Measurements from ENCODE around the gene DUS4L.

The DUS4L gene

GRCh38 chr7:107584716-107585115, 20.9 kb downstream of the DUS4L start:
- POLR2A ChIA-PET: interaction anchor here (0.5 to 1.8 kb wide), 2 partner anchors 21 to 417 kb away, joined by 3 to 4 read pairs; partner anchors contain the start of genes COG5 and DUS4L
- no peak for TF ChIP-seq L3MBTL2 (conservative IDR thresholded peaks at IDR 0.05)
- no peak for TF ChIP-seq CTBP1 (IDR thresholded peaks at IDR 0.05; ENCODE audit: borderline replicate concordance)
- TF ChIP-seq BHLHE40 (IDR thresholded peaks at IDR 0.05; ENCODE audit: borderline replicate concordance): no peak
- TF ChIP-seq SP1 (IDR thresholded peaks at IDR 0.05): no peak
- no peak for TF ChIP-seq FOXM1 (IDR thresholded peaks at IDR 0.05; ENCODE audit: borderline replicate concordance)
- no peak for TF ChIP-seq HDGF (IDR thresholded peaks at IDR 0.05; ENCODE audit: borderline replicate concordance)
- TF ChIP-seq ELF4 (IDR thresholded peaks at IDR 0.05): no peak
- TF ChIP-seq FOXA1 (IDR thresholded peaks at IDR 0.05): no peak
- no peak for TF ChIP-seq LEF1 (IDR thresholded peaks at IDR 0.05; ENCODE audit: borderline replicate concordance)
- TF ChIP-seq ZNF384 (IDR thresholded peaks at IDR 0.05): no peak
- no peak for TF ChIP-seq TARDBP (IDR thresholded peaks at IDR 0.05)
- no peak for TF ChIP-seq SUZ12 (IDR thresholded peaks at IDR 0.05)
- TF ChIP-seq ARNT (IDR thresholded peaks at IDR 0.05): no peak
- no peak for TF ChIP-seq FOXK2 (IDR thresholded peaks at IDR 0.05)
- CTCF ChIA-PET: no interaction called here
- DNase-seq (ENCODE audit: extremely low spot score): no peak

- POLR2A ChIA-PET: no interaction called here
- TF ChIP-seq ARNT (IDR thresholded peaks at IDR 0.05) (no peak), L3MBTL2 (conservative IDR thresholded peaks at IDR 0.05) (no peak), FOXK2 (IDR thresholded peaks at IDR 0.05) (no peak), TARDBP (IDR thresholded peaks at IDR 0.05) (no peak), NFRKB (IDR thresholded peaks at IDR 0.05) (no peak), BHLHE40 (IDR thresholded peaks at IDR 0.05; ENCODE audit: borderline replicate concordance) (no peak)
- DNase-seq (ENCODE audit: extremely low spot score): no peak
- CTCF ChIA-PET: no interaction called here
Observed at GRCh38 chr7:107588529-107589130, 24.9 kb downstream of the DUS4L start.

DNA sequence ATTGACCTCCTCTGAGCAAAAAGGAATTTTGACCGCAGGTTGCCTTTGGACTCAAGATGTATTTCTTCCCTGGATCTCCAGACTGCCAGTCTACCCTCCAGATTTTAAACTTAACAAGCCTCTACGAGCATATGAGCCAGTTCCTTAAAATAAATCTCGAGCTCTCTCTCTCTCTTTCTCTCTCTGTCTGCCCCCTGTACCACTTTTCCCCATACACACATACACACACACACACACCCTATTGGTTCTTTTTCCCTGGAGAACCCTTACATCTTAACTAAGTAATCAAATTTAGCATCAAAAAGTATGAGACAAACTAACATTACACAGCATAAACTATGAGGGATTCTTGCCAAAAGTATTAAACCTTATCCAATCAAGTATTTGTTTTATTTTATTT, 27.6 kb downstream of the DUS4L start:
- POLR2A ChIA-PET: no interaction called here
- TF ChIP-seq ARNT (IDR thresholded peaks at IDR 0.05): no peak
- TF ChIP-seq HDGF (IDR thresholded peaks at IDR 0.05; ENCODE audit: borderline replicate concordance): no peak
- TF ChIP-seq FOXM1 (IDR thresholded peaks at IDR 0.05; ENCODE audit: borderline replicate concordance): no peak
- TF ChIP-seq CTBP1 (IDR thresholded peaks at IDR 0.05; ENCODE audit: borderline replicate concordance): no peak
- TF ChIP-seq SP1 (IDR thresholded peaks at IDR 0.05): no peak
- TF ChIP-seq BHLHE40 (IDR thresholded peaks at IDR 0.05; ENCODE audit: borderline replicate concordance): no peak
- TF ChIP-seq NFRKB (IDR thresholded peaks at IDR 0.05): no peak
- CTCF ChIA-PET: no interaction called here
- no peak for DNase-seq (ENCODE audit: extremely low spot score)

DNA sequence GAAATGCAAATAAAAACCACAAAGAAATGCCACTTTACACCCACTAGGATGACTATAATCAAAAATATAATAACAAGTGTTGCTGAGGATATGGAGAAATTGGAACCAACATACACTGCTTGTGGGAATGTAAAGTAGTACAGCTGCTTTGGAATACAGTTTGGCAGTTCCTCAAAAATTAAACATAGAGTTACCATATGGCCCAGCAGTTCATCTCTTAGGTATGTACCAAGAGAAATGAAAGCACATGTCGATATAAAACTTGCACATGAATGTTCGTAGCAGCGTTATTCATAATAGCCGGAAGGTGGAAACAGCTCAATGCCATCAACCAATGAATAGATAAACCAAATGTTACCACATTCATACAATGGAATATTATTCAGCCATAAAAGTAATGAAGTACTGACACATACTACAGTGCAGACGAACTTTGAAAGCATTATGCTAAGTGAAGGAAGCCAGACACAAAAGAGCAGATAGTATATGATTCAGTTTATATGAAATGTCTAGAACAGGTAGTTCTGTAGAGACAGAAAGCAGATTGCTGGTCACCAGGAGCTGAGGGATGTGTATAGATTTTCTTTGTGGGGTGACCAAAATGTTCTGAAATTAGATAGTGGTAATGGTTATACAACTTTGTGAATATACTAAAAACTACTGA, 28.7 kb downstream of the DUS4L start:
- no peak for TF ChIP-seq HDGF (IDR thresholded peaks at IDR 0.05; ENCODE audit: borderline replicate concordance)
- no peak for TF ChIP-seq LEF1 (IDR thresholded peaks at IDR 0.05; ENCODE audit: borderline replicate concordance)
- no peak for TF ChIP-seq L3MBTL2 (conservative IDR thresholded peaks at IDR 0.05)
- TF ChIP-seq NFRKB (IDR thresholded peaks at IDR 0.05): no peak
- TF ChIP-seq BHLHE40 (IDR thresholded peaks at IDR 0.05; ENCODE audit: borderline replicate concordance): no peak
- no peak for TF ChIP-seq PKNOX1 (IDR thresholded peaks at IDR 0.05)
- DNase-seq (ENCODE audit: extremely low spot score): no peak
- ChIA-PET CTCF (no interaction called here), POLR2A (no interaction called here)

- no peak for DNase-seq (ENCODE audit: extremely low spot score)
- ChIA-PET CTCF (no interaction called here), POLR2A (no interaction called here)
- TF ChIP-seq NFRKB (IDR thresholded peaks at IDR 0.05) (no peak), FOXM1 (IDR thresholded peaks at IDR 0.05; ENCODE audit: borderline replicate concordance) (no peak), ZNF384 (IDR thresholded peaks at IDR 0.05) (no peak), ELF4 (IDR thresholded peaks at IDR 0.05) (no peak), PKNOX1 (IDR thresholded peaks at IDR 0.05) (no peak), CTBP1 (IDR thresholded peaks at IDR 0.05; ENCODE audit: borderline replicate concordance) (no peak), HDGF (IDR thresholded peaks at IDR 0.05; ENCODE audit: borderline replicate concordance) (no peak)
Observed at GRCh38 chr7:107593025-107593410, 29.2 kb downstream of the DUS4L start.

DNA sequence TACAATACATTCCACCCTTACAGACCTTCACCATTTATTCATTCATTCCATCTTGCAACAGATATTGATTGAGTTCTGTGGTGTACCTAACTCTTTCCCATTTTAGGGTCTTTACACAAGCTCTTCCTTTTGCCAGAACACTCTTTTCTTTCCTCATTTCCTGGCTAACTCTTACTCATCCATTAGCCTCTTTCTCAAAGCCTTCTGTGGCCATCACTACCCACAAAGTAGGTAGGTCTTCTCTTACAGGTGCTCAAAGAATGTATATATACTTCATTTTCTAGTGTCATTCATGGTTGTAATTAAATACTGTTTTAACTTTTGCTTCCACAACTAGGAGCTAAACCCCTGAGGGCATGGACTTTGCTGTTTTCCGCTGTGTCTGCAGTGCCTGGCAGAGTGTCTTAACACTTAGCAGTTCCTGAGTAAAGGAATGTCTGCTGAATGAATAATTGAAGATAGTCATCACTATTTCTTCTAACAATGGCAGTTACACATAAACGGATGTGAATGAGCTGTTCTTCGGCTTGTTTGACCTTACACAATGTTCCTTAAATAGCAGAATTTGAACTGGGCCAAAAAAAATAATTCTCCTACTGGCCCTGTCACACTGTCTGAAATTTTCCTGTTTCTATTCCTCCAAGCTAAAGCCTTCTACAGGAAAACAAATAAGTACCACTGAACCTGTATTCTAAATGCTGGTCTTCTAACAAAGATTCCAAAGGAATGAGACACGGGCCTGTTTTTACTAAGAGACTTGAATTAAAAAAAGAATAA, 31.4 kb downstream of the DUS4L start:
- no peak for TF ChIP-seq ZNF384 (IDR thresholded peaks at IDR 0.05)
- no peak for TF ChIP-seq L3MBTL2 (conservative IDR thresholded peaks at IDR 0.05)
- no peak for TF ChIP-seq SP1 (IDR thresholded peaks at IDR 0.05)
- TF ChIP-seq ARNT (IDR thresholded peaks at IDR 0.05): no peak
- TF ChIP-seq FOXK2 (IDR thresholded peaks at IDR 0.05): no peak
- no peak for TF ChIP-seq SUZ12 (IDR thresholded peaks at IDR 0.05)
- TF ChIP-seq HDGF (IDR thresholded peaks at IDR 0.05; ENCODE audit: borderline replicate concordance): no peak
- TF ChIP-seq TARDBP (IDR thresholded peaks at IDR 0.05): no peak
- no peak for TF ChIP-seq CTBP1 (IDR thresholded peaks at IDR 0.05; ENCODE audit: borderline replicate concordance)
- no peak for TF ChIP-seq FOXA1 (IDR thresholded peaks at IDR 0.05)
- TF ChIP-seq BHLHE40 (IDR thresholded peaks at IDR 0.05; ENCODE audit: borderline replicate concordance): no peak
- TF ChIP-seq PKNOX1 (IDR thresholded peaks at IDR 0.05): no peak
- TF ChIP-seq FOXM1 (IDR thresholded peaks at IDR 0.05; ENCODE audit: borderline replicate concordance): no peak
- TF ChIP-seq LEF1 (IDR thresholded peaks at IDR 0.05; ENCODE audit: borderline replicate concordance): no peak
- ChIA-PET POLR2A (no interaction called here), CTCF (no interaction called here)
- DNase-seq (ENCODE audit: extremely low spot score): no peak
